Activated CD8-positive, alpha-beta T cell treated with anti-CD3 and anti-CD28 coated beads, Interleukin-2, amount 10 ng/mL, durations not matched to agents 7 days and 5 days (primary cell): ENCODE data around the gene WDR4. TPM values are rescaled to one million over a fixed set of nuclear protein-coding genes. Genes with fewer than 3 reads are reported as not detected.

Experiments
- ATAC-seq: fragments of 150-1000 bp; cut with Tn5 transposase; one replicate; pipeline ENCODE4 v1.10.0; 2021; ENCODE audit warnings: moderate library complexity
- CTCF ChIA-PET: fragments of 350-600 bp; sonication (Branson Sonifier 250); formaldehyde crosslinking; loops from one replicate; lab custom pipeline; 2021; ENCODE audit warnings: antibody characterized with exemption; lab: Charles Lee
- POLR2A ChIA-PET: fragments of 350-600 bp; sonication (Branson Sonifier 250); formaldehyde crosslinking; loops from one replicate; lab custom pipeline; 2021; ENCODE audit warnings: antibody characterized with exemption; lab: Charles Lee
- DNase-seq: peaks from one replicate; pipeline ENCODE4 v3.0.0-alpha.2; 2020
- H3K27ac Mint-ChIP-seq: one replicate; pipeline ENCODE4 v1.8.0; 2021; ENCODE audit warnings: mild to moderate bottlenecking, mixed read lengths
- H3K27me3 Mint-ChIP-seq: one replicate; pipeline ENCODE4 v1.8.0; 2021; ENCODE audit warnings: low read depth, mixed read lengths
- H3K36me3 Mint-ChIP-seq: one replicate; pipeline ENCODE4 v1.8.0; 2021; ENCODE audit warnings: low read depth, mixed read lengths
- H3K4me1 Mint-ChIP-seq: one replicate; pipeline ENCODE4 v1.8.0; 2021; ENCODE audit warnings: low read depth, mixed read lengths
- H3K4me3 Mint-ChIP-seq: one replicate; pipeline ENCODE4 v1.8.0; 2021; ENCODE audit warnings: mild to moderate bottlenecking, mixed read lengths
- H3K9me3 Mint-ChIP-seq: one replicate; pipeline ENCODE4 v1.8.0; 2022; ENCODE audit warnings: mixed read lengths; ENCODE audit not compliant: insufficient read depth
- total RNA-seq, 2 experiments: library from RNA; stranded (reverse); gene quantifications; one replicate each; pipeline ENCODE4 v1.2.3, GENCODE V29; 2021

WDR4 gene
- total RNA-seq, 2 experiments from 2014 or later: 35.6 to 40.9 TPM

- Mint-ChIP-seq H3K4me3 (no peak overlapping the region), H3K4me1 (peaks cover 13% of the 10 kb centered on the region), H3K27me3 (no peaks in the 10 kb centered on the region), H3K9me3 (no peaks in the 10 kb centered on the region), H3K36me3 (peaks cover 57% of the 10 kb centered on the region), H3K27ac (peak overlapping the region; percentile 61)
- DNase-seq (no peak), ATAC-seq (no peak)
- ChIA-PET CTCF (no interaction called here), POLR2A (no interaction called here)
These were observed 11.1 kb downstream of the WDR4 start for GRCh38 chr21:42868196-42868595.

GRCh38 chr21:42865776-42866160, 13.6 kb downstream of the WDR4 start:
- no peak overlapping the region for H3K27ac Mint-ChIP-seq

GRCh38 chr21:42864815-42865775, 14.2 kb downstream of the WDR4 start:
- no peak overlapping the region for H3K27ac Mint-ChIP-seq
- no peaks in the 10 kb centered on the region for H3K9me3 Mint-ChIP-seq
- no peak for DNase-seq
- H3K27me3 Mint-ChIP-seq: no peaks in the 10 kb centered on the region
- no peak for ATAC-seq
- H3K36me3 Mint-ChIP-seq: peaks cover 51% of the 10 kb centered on the region
- no peak overlapping the region for H3K4me3 Mint-ChIP-seq
- ChIA-PET CTCF (no interaction called here), POLR2A (no interaction called here)
- peaks cover 13% of the 10 kb centered on the region for H3K4me1 Mint-ChIP-seq

More at GRCh38 chr21:42865776-42866160, 13.6 kb downstream of the WDR4 start:
- no peak for DNase-seq
- Mint-ChIP-seq H3K4me3 (no peak overlapping the region), H3K4me1 (peaks cover 13% of the 10 kb centered on the region), H3K27me3 (no peaks in the 10 kb centered on the region), H3K36me3 (peaks cover 51% of the 10 kb centered on the region), H3K9me3 (no peaks in the 10 kb centered on the region)
- CTCF ChIA-PET: no interaction called here
- POLR2A ChIA-PET: no interaction called here
- ATAC-seq: no peak

GRCh38 chr21:42864286-42864685, 15.1 kb downstream of the WDR4 start:
- ATAC-seq: no peak

GRCh38 chr21:42863504-42863870, 15.9 kb downstream of the WDR4 start:
- H3K4me3 Mint-ChIP-seq: no peak overlapping the region
- peaks cover 15% of the 10 kb centered on the region for H3K4me1 Mint-ChIP-seq
- POLR2A ChIA-PET: interaction anchor here (0.6 kb wide), 1 partner anchor 18 kb away, joined by 3 read pairs; no protein-coding TSS in a partner anchor
- no peak for ATAC-seq
- H3K27ac Mint-ChIP-seq: no peak overlapping the region
- peaks cover 46% of the 10 kb centered on the region for H3K36me3 Mint-ChIP-seq
- CTCF ChIA-PET: no interaction called here
- H3K27me3 Mint-ChIP-seq: no peaks in the 10 kb centered on the region
- no peaks in the 10 kb centered on the region for H3K9me3 Mint-ChIP-seq
- DNase-seq: no peak

More at GRCh38 chr21:42864286-42864685, 15.1 kb downstream of the WDR4 start:
- DNase-seq: no peak
- Mint-ChIP-seq H3K27ac (no peak overlapping the region), H3K4me1 (peaks cover 13% of the 10 kb centered on the region), H3K9me3 (no peaks in the 10 kb centered on the region), H3K27me3 (no peaks in the 10 kb centered on the region), H3K36me3 (peaks cover 47% of the 10 kb centered on the region), H3K4me3 (no peak overlapping the region)
- CTCF ChIA-PET: no interaction called here
- POLR2A ChIA-PET: interaction anchor here (0.6 kb wide), 1 partner anchor 17 kb away, joined by 3 read pairs; no protein-coding TSS in a partner anchor

- H3K27me3 Mint-ChIP-seq: no peaks in the 10 kb centered on the region
- ChIA-PET CTCF (no interaction called here), POLR2A (no interaction called here)
- peaks cover 45% of the 10 kb centered on the region for H3K36me3 Mint-ChIP-seq
- DNase-seq (no peak), ATAC-seq (no peak)
- peaks cover 11% of the 10 kb centered on the region for H3K4me1 Mint-ChIP-seq
- H3K4me3 Mint-ChIP-seq: no peak overlapping the region
- H3K27ac Mint-ChIP-seq: no peak overlapping the region
- no peaks in the 10 kb centered on the region for H3K9me3 Mint-ChIP-seq
These were observed 16.4 kb downstream of the WDR4 start for GRCh38 chr21:42862774-42863503.

- Mint-ChIP-seq H3K9me3 (no peaks in the 10 kb centered on the region), H3K36me3 (peaks cover 49% of the 10 kb centered on the region), H3K4me1 (peaks cover 10% of the 10 kb centered on the region), H3K27me3 (no peaks in the 10 kb centered on the region), H3K4me3 (no peak overlapping the region), H3K27ac (no peak overlapping the region)
- CTCF ChIA-PET: no interaction called here
- POLR2A ChIA-PET: no interaction called here
- DNase-seq: no peak
- ATAC-seq: no peak
These were observed 17.4 kb downstream of the WDR4 start for GRCh38 chr21:42861848-42862400.

- H3K9me3 Mint-ChIP-seq: no peaks in the 10 kb centered on the region
- ChIA-PET POLR2A (no interaction called here), CTCF (no interaction called here)
- no peak overlapping the region for H3K4me3 Mint-ChIP-seq
- no peak for DNase-seq
- no peaks in the 10 kb centered on the region for H3K27me3 Mint-ChIP-seq
- no peak overlapping the region for H3K27ac Mint-ChIP-seq
- no peak for ATAC-seq
- peaks cover 5% of the 10 kb centered on the region for H3K4me1 Mint-ChIP-seq
- peaks cover 49% of the 10 kb centered on the region for H3K36me3 Mint-ChIP-seq
These were observed 18.0 kb downstream of the WDR4 start for GRCh38 chr21:42861311-42861847.

GRCh38 chr21:42860345-42860744, 19.0 kb downstream of the WDR4 start:
- peaks cover 54% of the 10 kb centered on the region for H3K36me3 Mint-ChIP-seq
- ChIA-PET POLR2A (no interaction called here), CTCF (no interaction called here)
- no peak overlapping the region for H3K27ac Mint-ChIP-seq
- ATAC-seq (no peak), DNase-seq (no peak)
- H3K9me3 Mint-ChIP-seq: no peaks in the 10 kb centered on the region
- H3K4me3 Mint-ChIP-seq: no peak overlapping the region
- no peaks in the 10 kb centered on the region for H3K27me3 Mint-ChIP-seq
- H3K4me1 Mint-ChIP-seq: peaks cover 2% of the 10 kb centered on the region

- Mint-ChIP-seq H3K36me3 (peaks cover 56% of the 10 kb centered on the region), H3K4me1 (peaks cover 2% of the 10 kb centered on the region), H3K27ac (no peak overlapping the region), H3K27me3 (no peaks in the 10 kb centered on the region), H3K4me3 (no peak overlapping the region), H3K9me3 (no peaks in the 10 kb centered on the region)
- CTCF ChIA-PET: no interaction called here
- no peak for ATAC-seq
- POLR2A ChIA-PET: no interaction called here
- DNase-seq: no peak
These were observed 19.5 kb downstream of the WDR4 start for GRCh38 chr21:42859891-42860230.

- Mint-ChIP-seq H3K27me3 (no peaks in the 10 kb centered on the region), H3K27ac (no peak overlapping the region), H3K4me1 (peaks cover 2% of the 10 kb centered on the region), H3K36me3 (peaks cover 62% of the 10 kb centered on the region), H3K9me3 (no peaks in the 10 kb centered on the region), H3K4me3 (no peak overlapping the region)
- ChIA-PET POLR2A (no interaction called here), CTCF (no interaction called here)
- DNase-seq (no peak), ATAC-seq (no peak)
These were observed 20.1 kb downstream of the WDR4 start for GRCh38 chr21:42858957-42859890.
